Mononuclear cell (primary cell): ENCODE results near the gene STPG3. TPM values are rescaled to one million over a fixed set of nuclear protein-coding genes. Genes with fewer than 3 reads are reported as not detected.

Experiments used
- H3K27me3 ChIP-seq: 2 replicates; pipeline ENCODE4 v1.6.0; 2011; ENCODE audit warnings: low read length, control low read depth; ENCODE audit not compliant: insufficient read depth
- H3K4me1 ChIP-seq: 2 replicates; pipeline ENCODE4 v1.5.1; 2011; ENCODE audit warnings: mild to moderate bottlenecking, low read length, control low read depth; ENCODE audit not compliant: insufficient read depth
- H3K4me3 ChIP-seq: 2 replicates; pipeline ENCODE4 v1.5.1; 2011; ENCODE audit warnings: mild to moderate bottlenecking, low read length, moderate library complexity
- H3K9me3 ChIP-seq: 2 replicates; pipeline ENCODE4 v1.5.1; 2011; ENCODE audit warnings: low read depth, mild to moderate bottlenecking, control low read depth, low read length
- total RNA-seq: library from RNA; depleted of rRNA; stranded (reverse); fragments of >200 nt; gene quantifications from one replicate; pipeline ENCODE4 v1.2.3, GENCODE V29; 2012

Gene STPG3
- total RNA-seq, 1 donor: not detected

DNA sequence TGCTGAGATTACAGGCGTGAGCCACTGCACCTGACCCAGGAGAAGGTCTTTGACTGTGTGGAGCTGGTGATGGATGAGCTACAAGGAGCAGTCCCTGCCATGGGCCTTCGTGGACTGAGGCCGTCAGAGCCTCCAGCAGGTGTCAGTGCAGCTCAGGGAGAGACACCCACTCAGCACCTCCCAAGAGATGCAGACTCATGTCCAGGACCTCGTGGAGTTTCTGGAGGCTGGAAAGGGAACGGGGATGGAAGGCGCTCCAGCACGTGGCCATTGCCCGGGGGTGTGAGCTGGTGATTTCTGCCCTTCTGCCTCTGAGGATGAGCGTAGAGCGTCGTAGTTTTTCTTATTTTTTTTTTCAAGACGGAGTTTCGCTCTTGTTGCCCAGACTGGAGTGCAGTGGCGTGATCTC lies 35.9 kb downstream of the STPG3 start:
- Histone ChIP-seq H3K4me3 (no peak overlapping the region), H3K9me3 (no peaks in the 10 kb centered on the region), H3K4me1 (peaks cover 20% of the 10 kb centered on the region), H3K27me3 (no peaks in the 10 kb centered on the region)

GRCh38 chr9:137293094-137293481 lies 42.0 kb downstream of the STPG3 start:
- H3K9me3 ChIP-seq: no peaks in the 10 kb centered on the region
- peaks cover 9% of the 10 kb centered on the region for H3K4me1 ChIP-seq
- no peak overlapping the region for H3K4me3 ChIP-seq
- H3K27me3 ChIP-seq: peaks cover 34% of the 10 kb centered on the region

DNA sequence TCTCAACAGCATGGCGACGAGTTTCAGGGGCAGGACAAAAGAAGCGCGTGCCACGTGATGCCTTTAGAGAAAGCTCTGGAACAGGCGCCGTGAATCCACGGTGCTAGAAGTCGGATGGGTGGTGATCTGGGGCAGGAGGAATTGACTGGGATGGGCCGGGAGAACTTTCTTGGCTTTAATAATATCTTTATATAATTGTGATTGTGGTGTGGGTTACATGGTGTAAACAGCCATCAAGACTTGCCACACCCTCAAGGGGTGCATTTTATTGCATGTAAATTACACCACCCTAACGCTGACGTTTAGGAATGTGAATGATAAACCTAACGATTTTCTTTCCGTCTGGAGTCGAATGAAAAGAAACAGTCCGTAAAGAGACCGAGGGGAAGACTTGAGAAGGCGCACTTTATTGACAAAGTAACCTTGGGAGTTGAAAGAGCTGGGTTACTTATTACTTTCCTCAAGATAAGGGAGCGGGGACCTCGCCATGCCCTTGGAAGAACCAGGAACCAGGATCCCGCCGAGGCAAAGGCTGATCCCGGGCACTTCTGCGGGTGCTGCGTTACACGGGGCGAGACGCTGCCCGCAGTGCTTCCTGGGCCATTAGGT lies 42.5 kb downstream of the STPG3 start:
- no peak overlapping the region for H3K4me3 ChIP-seq
- H3K4me1 ChIP-seq: peaks cover 9% of the 10 kb centered on the region
- H3K9me3 ChIP-seq: no peaks in the 10 kb centered on the region
- H3K27me3 ChIP-seq: peaks cover 39% of the 10 kb centered on the region

GRCh38 chr9:137294091-137294680 lies 43.1 kb downstream of the STPG3 start:
- Histone ChIP-seq H3K4me1 (peaks cover 9% of the 10 kb centered on the region), H3K9me3 (no peaks in the 10 kb centered on the region), H3K4me3 (no peak overlapping the region), H3K27me3 (peaks cover 45% of the 10 kb centered on the region)

DNA sequence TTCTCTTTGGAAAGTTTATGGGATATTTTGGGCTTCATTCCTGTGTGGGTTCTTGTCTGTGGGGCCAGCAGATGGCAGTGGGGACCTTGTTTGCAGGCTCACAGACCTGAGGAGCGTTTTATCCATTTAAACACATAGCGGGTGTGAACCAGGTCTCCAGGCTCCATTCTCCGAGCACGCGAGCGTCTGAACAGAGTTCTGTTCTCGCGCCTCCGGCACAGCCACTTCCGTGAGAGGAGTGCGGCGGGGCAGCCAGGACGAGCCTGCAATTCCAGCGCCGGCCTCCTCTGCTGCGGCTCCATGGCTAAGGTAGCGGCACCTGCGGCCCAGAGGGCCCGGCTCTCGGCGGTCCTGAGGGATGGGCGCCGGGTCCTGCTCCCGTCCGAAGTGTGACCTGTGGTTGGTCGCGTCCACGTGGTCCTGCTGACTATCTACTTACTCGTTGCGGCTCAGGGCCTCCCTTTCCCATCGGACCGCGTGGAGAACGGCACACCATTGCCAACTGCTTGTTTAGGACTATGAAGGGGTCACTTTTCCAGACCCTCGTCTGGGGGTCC lies 43.7 kb downstream of the STPG3 start:
- peaks cover 51% of the 10 kb centered on the region for H3K27me3 ChIP-seq
- no peak overlapping the region for H3K4me3 ChIP-seq

DNA sequence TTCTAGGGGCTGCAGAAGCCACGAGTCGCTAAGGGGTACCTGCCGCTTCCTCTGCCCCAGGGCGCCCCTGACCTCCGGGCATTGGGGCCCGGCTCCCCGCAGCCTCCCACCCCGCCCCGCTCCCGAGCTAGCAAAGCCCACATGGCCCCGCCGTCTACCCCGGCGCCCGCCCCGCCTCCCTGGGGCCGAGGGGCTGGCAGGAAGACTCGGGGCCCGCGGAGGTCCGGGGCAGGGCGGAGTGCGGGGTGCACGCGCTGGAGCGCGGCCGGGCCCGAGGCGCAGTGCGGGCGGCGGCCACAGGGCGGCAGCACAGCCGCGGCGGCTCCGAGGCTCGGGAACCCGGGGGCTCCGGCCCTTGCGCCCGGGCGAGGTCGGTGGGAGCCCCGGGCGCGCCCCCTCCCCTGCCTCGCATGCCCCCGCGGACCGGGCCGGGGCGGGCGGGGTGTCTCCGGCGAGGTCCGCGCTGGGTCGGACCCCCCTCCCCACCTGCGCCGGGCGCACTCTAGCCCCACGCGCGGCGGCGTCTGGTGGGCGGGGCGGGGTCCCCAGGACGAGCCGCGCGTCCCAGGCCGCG lies 44.2 kb downstream of the STPG3 start:
- no peaks in the 10 kb centered on the region for H3K9me3 ChIP-seq
- no peak overlapping the region for H3K4me3 ChIP-seq
- peaks cover 57% of the 10 kb centered on the region for H3K27me3 ChIP-seq
- H3K4me1 ChIP-seq: peaks cover 9% of the 10 kb centered on the region

More for the DNA sequence above, 43.7 kb downstream of the STPG3 start:
- Histone ChIP-seq H3K4me1 (peaks cover 9% of the 10 kb centered on the region), H3K9me3 (no peaks in the 10 kb centered on the region)

DNA sequence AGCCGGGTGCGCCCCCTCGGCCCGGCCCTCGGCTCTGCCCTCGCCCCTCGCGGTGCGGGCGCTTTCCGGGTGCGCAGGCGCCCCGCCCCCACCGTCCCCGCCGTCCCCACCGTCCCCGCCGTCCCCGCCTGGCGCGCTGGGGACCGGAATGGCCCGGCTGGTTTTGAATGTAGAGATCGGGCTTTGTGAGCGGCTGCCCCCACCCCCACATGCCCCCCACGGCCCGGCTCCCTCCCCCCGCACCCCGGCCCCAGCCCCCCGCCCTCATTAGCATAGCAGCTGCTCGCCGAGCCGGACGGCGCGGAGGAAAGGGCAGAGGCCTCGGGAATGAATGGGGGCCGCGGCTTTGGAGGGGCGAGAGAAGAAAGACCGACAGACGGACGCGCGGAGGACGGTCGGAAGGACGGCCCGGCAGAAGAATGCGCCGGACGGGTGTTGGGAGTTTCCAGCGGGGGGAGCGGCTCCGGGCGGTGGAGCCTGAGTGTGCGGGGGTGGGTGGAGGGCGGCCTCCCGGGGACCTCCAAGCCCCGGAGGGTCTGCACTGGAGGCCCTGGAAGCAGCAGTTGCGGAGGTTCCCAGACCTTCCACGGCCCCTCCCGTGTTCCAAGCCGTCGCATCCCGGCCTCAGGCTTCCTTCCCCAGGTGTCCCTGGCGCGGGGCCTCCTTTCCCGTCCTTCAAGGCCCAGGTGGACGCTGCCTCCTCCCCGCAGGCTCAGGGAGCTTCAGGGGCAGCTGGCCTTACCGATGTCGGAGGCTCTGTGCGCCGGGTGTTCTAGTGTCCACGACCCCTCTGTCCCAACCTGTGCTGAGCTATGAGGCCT lies 45.0 kb downstream of the STPG3 start:
- H3K27me3 ChIP-seq: peaks cover 63% of the 10 kb centered on the region
- H3K4me1 ChIP-seq: peaks cover 15% of the 10 kb centered on the region
- H3K4me3 ChIP-seq: no peak overlapping the region
- H3K9me3 ChIP-seq: no peaks in the 10 kb centered on the region

GRCh38 chr9:137296670-137297664 lies 45.9 kb downstream of the STPG3 start:
- Histone ChIP-seq H3K4me1 (peaks cover 22% of the 10 kb centered on the region), H3K4me3 (no peak overlapping the region), H3K27me3 (peaks cover 63% of the 10 kb centered on the region), H3K9me3 (no peaks in the 10 kb centered on the region)

- H3K9me3 ChIP-seq: no peaks in the 10 kb centered on the region
- H3K4me3 ChIP-seq: no peak overlapping the region
- peaks cover 27% of the 10 kb centered on the region for H3K4me1 ChIP-seq
- peaks cover 64% of the 10 kb centered on the region for H3K27me3 ChIP-seq
These were observed 46.9 kb downstream of the STPG3 start for GRCh38 chr9:137297966-137298365.

DNA sequence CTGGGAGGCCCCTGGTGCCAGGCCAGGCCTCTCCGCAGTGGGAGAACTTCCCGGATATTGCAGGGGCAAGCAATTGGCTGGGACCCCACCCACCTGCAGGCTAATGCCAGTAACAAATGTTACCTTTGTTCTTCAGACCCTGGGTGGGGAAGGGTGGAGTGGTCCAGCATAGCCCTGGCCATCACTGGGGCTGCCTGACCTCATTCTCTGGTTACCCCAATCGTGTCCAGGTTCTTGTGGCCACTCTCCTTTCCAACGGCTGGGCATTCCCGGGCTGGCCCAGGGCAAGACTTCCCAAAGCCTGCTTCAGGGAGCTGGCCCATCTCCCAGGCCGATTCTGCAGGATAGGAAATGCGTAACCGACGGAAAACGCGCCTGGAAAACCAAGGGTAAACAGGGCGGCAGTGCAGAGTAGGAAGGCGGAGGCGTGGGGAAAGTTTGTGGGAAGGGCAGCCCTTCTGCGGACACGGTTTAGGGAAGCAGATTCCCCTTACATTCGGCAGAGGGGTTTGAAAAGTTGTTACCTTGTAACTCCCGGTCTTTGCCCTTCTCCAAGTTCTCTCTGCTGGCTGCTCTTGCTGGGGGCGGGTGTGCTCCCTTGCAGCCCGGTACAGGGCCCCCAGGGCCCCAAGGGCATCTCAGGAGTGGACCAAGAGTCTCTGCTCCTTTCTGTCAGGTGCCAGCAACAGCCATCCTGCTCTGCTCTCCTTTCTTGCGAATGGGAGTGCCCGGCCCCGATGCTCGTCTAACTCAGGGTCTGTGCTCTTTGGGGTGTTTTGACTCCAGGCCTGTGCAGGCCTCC lies 47.5 kb downstream of the STPG3 start:
- H3K4me1 ChIP-seq: peaks cover 30% of the 10 kb centered on the region
- H3K4me3 ChIP-seq: no peak overlapping the region
- H3K27me3 ChIP-seq: peaks cover 68% of the 10 kb centered on the region
- H3K9me3 ChIP-seq: no peaks in the 10 kb centered on the region

- H3K27me3 ChIP-seq: peaks cover 62% of the 10 kb centered on the region
These were observed 48.1 kb downstream of the STPG3 start for GRCh38 chr9:137299203-137299565.

GRCh38 chr9:137299938-137300337 lies 48.9 kb downstream of the STPG3 start:
- Histone ChIP-seq H3K9me3 (no peaks in the 10 kb centered on the region), H3K27me3 (peaks cover 54% of the 10 kb centered on the region), H3K4me3 (no peak overlapping the region), H3K4me1 (peaks cover 27% of the 10 kb centered on the region)

More at GRCh38 chr9:137299203-137299565, 48.1 kb downstream of the STPG3 start:
- Histone ChIP-seq H3K4me1 (peaks cover 30% of the 10 kb centered on the region), H3K9me3 (no peaks in the 10 kb centered on the region), H3K4me3 (no peak overlapping the region)

GRCh38 chr9:137300567-137301080 lies 49.5 kb downstream of the STPG3 start:
- H3K4me3 ChIP-seq: no peak overlapping the region
- H3K9me3 ChIP-seq: no peaks in the 10 kb centered on the region
- peaks cover 29% of the 10 kb centered on the region for H3K4me1 ChIP-seq
- H3K27me3 ChIP-seq: peaks cover 52% of the 10 kb centered on the region
